ENCODE data around the gene BCL10. TPM values are rescaled to one million over a fixed set of nuclear protein-coding genes. Genes with fewer than 3 reads are reported as not detected.

BCL10 gene
- total RNA-seq, 2 experiments from 2014 or later = 30.6 to 32.3 TPM

DNA sequence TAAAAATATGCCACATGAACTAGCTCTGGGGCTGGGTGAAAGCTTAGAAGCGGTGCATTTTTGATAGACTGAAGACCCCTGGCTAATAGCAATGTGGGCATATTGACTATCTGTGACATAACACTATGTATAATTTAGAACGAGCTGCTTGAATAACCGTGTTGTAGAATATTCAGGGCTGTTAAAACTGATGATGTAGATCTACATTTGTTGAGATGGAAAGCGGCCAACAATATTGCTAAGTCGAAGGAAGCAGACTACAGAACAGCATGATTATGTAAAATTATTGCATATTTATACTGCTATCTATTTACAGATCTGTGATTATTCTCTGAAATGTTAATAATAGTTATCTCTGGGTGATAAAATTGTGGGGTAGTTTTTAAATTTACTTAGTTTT, 41.1 kb upstream of the BCL10 start:
- DNase-seq (no peak), ATAC-seq (no peak)
- peaks cover 37% of the 10 kb centered on the region for H3K27me3 Mint-ChIP-seq
- CTCF ChIA-PET = interaction anchor here (1.0 kb wide), 1 partner anchor 8 kb away, joined by 4 read pairs; no protein-coding TSS in a partner anchor
- TF ChIP-seq, protein P1, sequence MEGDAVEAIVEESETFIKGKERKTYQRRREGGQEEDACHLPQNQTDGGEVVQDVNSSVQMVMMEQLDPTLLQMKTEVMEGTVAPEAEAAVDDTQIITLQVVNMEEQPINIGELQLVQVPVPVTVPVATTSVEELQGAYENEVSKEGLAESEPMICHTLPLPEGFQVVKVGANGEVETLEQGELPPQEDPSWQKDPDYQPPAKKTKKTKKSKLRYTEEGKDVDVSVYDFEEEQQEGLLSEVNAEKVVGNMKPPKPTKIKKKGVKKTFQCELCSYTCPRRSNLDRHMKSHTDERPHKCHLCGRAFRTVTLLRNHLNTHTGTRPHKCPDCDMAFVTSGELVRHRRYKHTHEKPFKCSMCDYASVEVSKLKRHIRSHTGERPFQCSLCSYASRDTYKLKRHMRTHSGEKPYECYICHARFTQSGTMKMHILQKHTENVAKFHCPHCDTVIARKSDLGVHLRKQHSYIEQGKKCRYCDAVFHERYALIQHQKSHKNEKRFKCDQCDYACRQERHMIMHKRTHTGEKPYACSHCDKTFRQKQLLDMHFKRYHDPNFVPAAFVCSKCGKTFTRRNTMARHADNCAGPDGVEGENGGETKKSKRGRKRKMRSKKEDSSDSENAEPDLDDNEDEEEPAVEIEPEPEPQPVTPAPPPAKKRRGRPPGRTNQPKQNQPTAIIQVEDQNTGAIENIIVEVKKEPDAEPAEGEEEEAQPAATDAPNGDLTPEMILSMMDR (IDR thresholded peaks at IDR 0.05) = no peak
- intact Hi-C loops (cut with micrococcal nuclease) = no loop called here
- H3K9me3 Mint-ChIP-seq = no peaks in the 10 kb centered on the region
- H3K4me1 Mint-ChIP-seq (ENCODE audit: low read depth) = peaks cover 7% of the 10 kb centered on the region
- H3K36me3 Mint-ChIP-seq (ENCODE audit: low read depth) = no peaks in the 10 kb centered on the region
- H3K27ac Mint-ChIP-seq = no peak overlapping the region
- POLR2A ChIA-PET = no interaction called here
- no peak overlapping the region for H3K4me3 Mint-ChIP-seq

DNA sequence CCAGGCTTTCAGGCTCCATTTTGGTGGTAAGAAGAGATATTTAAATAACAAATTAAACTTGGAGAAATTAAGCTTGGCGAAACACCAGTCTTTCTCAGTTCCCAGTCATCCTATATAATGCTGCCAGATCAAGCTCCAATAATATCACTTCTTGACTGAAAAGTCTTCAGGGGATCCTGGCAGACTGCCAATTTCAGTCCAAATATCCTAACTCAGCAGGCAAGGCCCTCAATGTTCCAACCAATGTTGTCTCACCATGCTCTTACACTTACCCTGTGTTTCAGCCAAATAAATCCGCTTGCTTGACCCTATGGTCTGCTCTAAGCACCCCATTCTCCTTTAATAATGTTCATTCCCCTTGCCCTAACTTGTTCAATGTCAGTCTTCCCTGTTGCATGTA, 39.9 kb upstream of the BCL10 start:
- peaks cover 44% of the 10 kb centered on the region for H3K27me3 Mint-ChIP-seq
- no peaks in the 10 kb centered on the region for H3K9me3 Mint-ChIP-seq
- no peak for DNase-seq
- peaks cover 4% of the 10 kb centered on the region for H3K4me1 Mint-ChIP-seq (ENCODE audit: low read depth)
- H3K27ac Mint-ChIP-seq = no peak overlapping the region
- intact Hi-C loops (cut with micrococcal nuclease) = no loop called here
- ATAC-seq = no peak
- no peaks in the 10 kb centered on the region for H3K36me3 Mint-ChIP-seq (ENCODE audit: low read depth)
- TF ChIP-seq, protein P1 (IDR thresholded peaks at IDR 0.05) = no peak
- ChIA-PET POLR2A (no interaction called here), CTCF (interaction anchor here (1.0 to 1.2 kb wide), 2 partner anchors 7 to 57 kb away, joined by 3 to 4 read pairs; partner anchors contain the start of gene C1orf52)
- H3K4me3 Mint-ChIP-seq = no peak overlapping the region

DNA sequence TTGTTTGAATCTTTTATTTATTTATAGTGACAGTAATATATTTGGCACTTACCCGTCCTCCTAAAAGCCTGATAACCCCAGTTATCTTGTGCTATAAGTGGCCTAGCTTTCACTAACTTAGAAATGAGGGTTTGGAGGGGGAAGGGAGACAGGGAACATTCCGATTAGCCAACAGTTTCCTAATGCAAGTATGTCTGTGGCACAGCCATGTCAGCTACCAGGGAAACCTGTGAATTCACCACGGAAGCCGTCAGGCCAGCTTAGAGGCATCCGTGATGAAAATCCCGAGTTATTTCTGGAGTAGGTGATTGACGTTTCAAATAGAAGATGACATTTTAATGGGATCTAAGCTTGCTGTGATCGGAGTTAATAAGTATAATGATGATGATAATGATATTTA, 39.4 kb upstream of the BCL10 start:
- Mint-ChIP-seq H3K4me1 (ENCODE audit: low read depth) (peaks cover 2% of the 10 kb centered on the region), H3K4me3 (no peak overlapping the region), H3K36me3 (ENCODE audit: low read depth) (no peaks in the 10 kb centered on the region), H3K27ac (no peak overlapping the region), H3K9me3 (no peaks in the 10 kb centered on the region), H3K27me3 (peaks cover 45% of the 10 kb centered on the region)
- ChIA-PET POLR2A (no interaction called here), CTCF (interaction anchor here (1.2 kb wide), 1 partner anchor 56 kb away, joined by 3 read pairs; the partner anchor contains the start of gene C1orf52)
- TF ChIP-seq, protein P1 (IDR thresholded peaks at IDR 0.05) = no peak
- ATAC-seq = no peak
- DNase-seq = no peak
- intact Hi-C loops (cut with micrococcal nuclease) = no loop called here

DNA sequence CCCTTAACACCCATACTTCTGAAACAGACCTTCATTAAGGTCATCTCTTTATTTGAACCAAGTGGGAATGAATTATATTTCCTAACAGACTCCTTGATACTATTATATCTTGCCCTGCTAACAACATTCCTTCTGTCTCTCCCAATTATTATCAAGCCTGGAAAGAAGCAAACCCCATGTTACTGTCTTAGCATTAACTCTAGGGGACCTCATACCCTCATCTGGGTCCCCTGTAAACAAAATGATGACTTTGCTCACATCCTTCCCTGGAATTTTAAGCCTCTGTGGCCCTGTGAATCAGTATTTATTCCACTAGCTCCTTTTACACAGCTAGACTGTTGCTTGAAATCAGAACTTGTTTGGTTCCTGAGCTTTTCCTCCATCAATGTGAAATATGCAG, 38.3 kb upstream of the BCL10 start:
- TF ChIP-seq, protein P1 (IDR thresholded peaks at IDR 0.05) = no peak
- Mint-ChIP-seq H3K4me3 (no peak overlapping the region), H3K9me3 (no peaks in the 10 kb centered on the region), H3K36me3 (ENCODE audit: low read depth) (no peaks in the 10 kb centered on the region), H3K4me1 (ENCODE audit: low read depth) (no peaks in the 10 kb centered on the region), H3K27me3 (peaks cover 47% of the 10 kb centered on the region), H3K27ac (no peak overlapping the region)
- DNase-seq = no peak
- ChIA-PET POLR2A (no interaction called here), CTCF (interaction anchor here (1.2 kb wide), 1 partner anchor 55 kb away, joined by 3 read pairs; the partner anchor contains the start of gene C1orf52)
- intact Hi-C loops (cut with micrococcal nuclease) = no loop called here
- ATAC-seq = no peak

DNA sequence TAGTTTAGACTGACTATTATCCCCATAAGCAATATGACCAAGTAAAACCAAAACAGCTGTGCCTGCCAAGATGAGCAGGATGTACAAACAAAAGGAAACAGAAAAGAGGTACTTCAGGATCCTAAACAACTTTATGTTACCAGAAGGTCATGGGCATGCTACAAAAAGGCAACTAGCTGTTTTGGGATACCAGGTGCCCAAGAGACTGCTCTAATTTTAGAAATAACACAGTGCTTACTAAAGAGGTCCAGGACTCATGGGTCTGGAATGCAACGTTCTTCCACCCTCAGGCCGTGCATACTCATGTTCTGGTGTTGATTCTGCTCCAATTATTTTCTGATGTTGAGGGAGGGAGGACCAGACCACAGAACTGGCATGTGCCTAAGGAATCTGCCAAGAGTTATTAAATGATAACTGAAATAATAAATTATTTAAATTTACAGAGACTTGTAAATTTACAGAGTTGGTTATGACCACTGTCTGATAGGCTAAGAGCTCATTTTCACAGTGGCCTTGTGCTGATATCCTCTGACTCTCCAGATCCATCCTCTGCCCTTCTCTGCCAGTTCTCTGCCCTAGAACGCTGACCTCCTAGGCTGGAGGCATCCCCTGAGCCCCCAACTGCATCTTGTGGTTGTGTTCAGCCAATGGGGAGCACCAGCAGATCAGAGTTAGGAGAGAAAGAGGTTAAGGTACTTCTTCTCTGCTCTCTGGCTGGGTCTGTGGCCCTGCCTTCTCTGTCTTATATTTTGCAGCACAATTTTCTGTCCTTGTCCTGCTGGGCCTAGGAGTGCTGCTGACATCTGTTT, 37.7 kb upstream of the BCL10 start:
- POLR2A ChIA-PET = no interaction called here
- TF ChIP-seq, protein P1 (IDR thresholded peaks at IDR 0.05) = no peak
- CTCF ChIA-PET = no interaction called here
- intact Hi-C loops (cut with micrococcal nuclease) = no loop called here
- no peak for ATAC-seq
- no peak overlapping the region for H3K27ac Mint-ChIP-seq
- H3K9me3 Mint-ChIP-seq = no peaks in the 10 kb centered on the region
- peaks cover 49% of the 10 kb centered on the region for H3K27me3 Mint-ChIP-seq
- no peak overlapping the region for H3K4me3 Mint-ChIP-seq
- no peaks in the 10 kb centered on the region for H3K36me3 Mint-ChIP-seq (ENCODE audit: low read depth)
- no peak for DNase-seq
- no peaks in the 10 kb centered on the region for H3K4me1 Mint-ChIP-seq (ENCODE audit: low read depth)
